ENCODE measurements around the gene BTNL8. TPM values are rescaled to one million over a fixed set of nuclear protein-coding genes. Genes with fewer than 3 reads are reported as not detected.
A peak's percentile ranks its signal among the peaks of the same experiment; 100 is the strongest.

Gene BTNL8
- polyA plus RNA-seq, 1 experiment = not detected

DNA sequence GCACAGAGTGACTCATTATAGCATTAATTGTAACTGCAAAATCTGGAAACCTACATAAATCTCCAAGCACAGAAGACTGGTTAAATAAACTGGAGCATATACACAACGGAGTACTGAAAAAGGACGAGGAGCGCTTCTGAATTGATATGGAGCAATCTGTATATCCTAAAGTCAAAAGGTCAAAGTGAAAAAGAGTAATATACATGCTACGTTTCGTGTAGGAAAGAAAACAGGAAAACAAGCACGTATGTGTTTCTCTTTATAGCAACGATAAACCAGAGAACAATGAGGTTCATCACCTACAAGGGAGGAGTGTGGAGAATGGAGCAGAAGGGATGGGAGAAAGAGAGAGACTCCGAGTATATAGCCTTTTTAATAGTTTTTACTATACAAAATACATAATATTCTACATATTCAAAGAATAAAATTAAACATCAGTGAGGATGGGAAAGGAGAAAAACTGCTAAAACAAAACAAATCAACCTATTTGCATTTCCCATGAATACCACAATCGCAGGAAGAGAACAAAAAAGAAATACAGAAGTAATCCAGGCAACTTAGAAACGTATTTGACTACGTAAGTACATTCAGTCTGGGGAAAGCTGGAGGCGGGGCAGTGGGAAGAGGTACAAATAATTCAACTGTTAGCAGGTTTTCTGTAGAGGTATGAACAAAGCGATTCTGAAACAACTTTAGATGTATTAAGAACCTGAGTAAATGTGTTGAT, 45.7 kb upstream of the BTNL8 start:
- ChIA-PET POLR2A (no interaction called here), CTCF (no interaction called here)
- TF ChIP-seq CTCF (IDR thresholded peaks at IDR 0.05; ENCODE audit: insufficient read depth, low read depth, low read length) = no peak
- no peak overlapping the region for H3K4me3 ChIP-seq (ENCODE audit: low read depth, low read length)
- H3K27me3 ChIP-seq (ENCODE audit: control insufficient read depth, insufficient read depth, low read length) = no peaks in the 10 kb centered on the region
- no peak for DNase-seq (ENCODE audit: low read depth)
- H3K36me3 ChIP-seq (ENCODE audit: control insufficient read depth, insufficient read depth, low read length) = peaks cover 17% of the 10 kb centered on the region

DNA sequence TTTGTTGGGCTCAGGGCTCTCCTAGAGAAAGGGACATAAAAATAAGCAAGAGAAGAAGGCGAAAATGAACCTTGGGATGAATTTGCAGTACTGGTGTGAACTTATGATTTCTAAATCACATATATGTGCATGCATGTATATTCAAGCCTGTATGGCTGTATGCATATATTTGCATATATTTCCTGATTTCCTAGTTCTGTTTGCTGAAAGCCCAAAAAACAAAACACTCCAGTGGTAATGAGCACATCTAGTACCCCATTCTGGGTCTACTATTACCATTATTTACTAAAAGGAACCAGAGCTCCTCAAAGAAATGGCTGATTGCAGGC, 45.1 kb upstream of the BTNL8 start:
- DNase-seq (ENCODE audit: low read depth) = no peak
- Histone ChIP-seq H3K27me3 (ENCODE audit: control insufficient read depth, insufficient read depth, low read length) (no peaks in the 10 kb centered on the region), H3K4me3 (ENCODE audit: low read depth, low read length) (no peak overlapping the region), H3K36me3 (ENCODE audit: control insufficient read depth, insufficient read depth, low read length) (peaks cover 17% of the 10 kb centered on the region)
- CTCF ChIA-PET = no interaction called here
- POLR2A ChIA-PET = no interaction called here
- no peak for TF ChIP-seq CTCF (IDR thresholded peaks at IDR 0.05; ENCODE audit: insufficient read depth, low read depth, low read length)

- no peak for DNase-seq (ENCODE audit: low read depth)
- Histone ChIP-seq H3K27me3 (ENCODE audit: control insufficient read depth, insufficient read depth, low read length) (no peaks in the 10 kb centered on the region), H3K36me3 (ENCODE audit: control insufficient read depth, insufficient read depth, low read length) (peaks cover 2% of the 10 kb centered on the region; the same call in 1 of the 2 replicates), H3K4me3 (ENCODE audit: low read depth, low read length) (no peak overlapping the region)
- POLR2A ChIA-PET = no interaction called here
- TF ChIP-seq CTCF (IDR thresholded peaks at IDR 0.05; ENCODE audit: insufficient read depth, low read depth, low read length) = no peak
- CTCF ChIA-PET = interaction anchor here (1.0 kb wide), 2 partner anchors 10 to 73 kb away, joined by 3 read pairs; no protein-coding TSS in a partner anchor
Measured at GRCh38 chr5:180858586-180858985, 40.4 kb upstream of the BTNL8 start.

DNA sequence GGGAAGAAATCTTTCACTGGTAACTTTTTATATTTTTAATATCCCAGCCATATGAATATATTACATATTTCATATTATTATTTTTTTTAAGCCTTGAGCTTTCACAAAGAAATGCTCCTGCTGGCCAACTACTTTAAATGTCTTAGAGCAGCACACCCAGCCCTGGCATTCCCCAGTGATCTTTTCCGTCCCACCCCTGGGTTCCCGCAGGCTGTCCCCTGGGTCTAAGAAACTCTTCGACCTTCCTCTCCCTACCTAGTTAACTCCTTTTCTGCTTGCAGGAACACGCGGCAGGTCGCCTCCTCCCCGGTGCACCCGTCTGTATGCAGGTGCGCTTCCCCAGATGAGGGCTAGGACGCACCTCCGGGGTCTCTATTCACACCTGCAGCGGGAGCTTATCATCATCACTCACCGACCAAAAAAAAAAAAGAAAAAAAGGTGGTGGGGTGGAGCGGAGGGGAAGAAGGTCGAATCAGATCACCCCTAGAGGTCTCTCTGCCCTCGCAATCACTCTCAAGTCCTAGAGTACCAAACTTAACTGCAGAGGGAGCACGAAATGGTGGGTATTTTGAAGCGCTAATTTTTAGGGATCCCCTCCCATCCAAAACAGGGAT, 38.6 kb upstream of the BTNL8 start:
- Histone ChIP-seq H3K27me3 (ENCODE audit: control insufficient read depth, insufficient read depth, low read length) (no peaks in the 10 kb centered on the region), H3K36me3 (ENCODE audit: control insufficient read depth, insufficient read depth, low read length) (peaks cover 2% of the 10 kb centered on the region; the same call in 1 of the 2 replicates), H3K4me3 (ENCODE audit: low read depth, low read length) (peak overlapping the region; percentile 97)
- ChIA-PET POLR2A (no interaction called here), CTCF (interaction anchor here (1.2 kb wide), 1 partner anchor 8 kb away, joined by 5 read pairs; no protein-coding TSS in a partner anchor)
- peak; percentile 31 for TF ChIP-seq CTCF (IDR thresholded peaks at IDR 0.05; ENCODE audit: insufficient read depth, low read depth, low read length)
- no peak for DNase-seq (ENCODE audit: low read depth)

- Histone ChIP-seq H3K36me3 (ENCODE audit: control insufficient read depth, insufficient read depth, low read length) (no peaks in the 10 kb centered on the region), H3K4me3 (ENCODE audit: low read depth, low read length) (peak within 1 kb of the TSS; percentile 97), H3K27me3 (ENCODE audit: control insufficient read depth, insufficient read depth, low read length) (no peaks in the 10 kb centered on the region)
- no peak for TF ChIP-seq CTCF (IDR thresholded peaks at IDR 0.05; ENCODE audit: insufficient read depth, low read depth, low read length)
- POLR2A ChIA-PET = no interaction called here
- CTCF ChIA-PET = interaction anchor here (1.2 kb wide), 1 partner anchor 8 kb away, joined by 5 read pairs; no protein-coding TSS in a partner anchor
- peak; percentile 37 for DNase-seq (ENCODE audit: low read depth)
Measured at GRCh38 chr5:180860887-180861822, 37.8 kb upstream of the BTNL8 start, which contains the start of gene ZFP62. Gene ZFP62 (minus strand): TSS chr5:180861276. CDS start chr5:180861219, 57 bp downstream.

All from BJ (cell line).